Measurements from ENCODE around the gene PAPOLG. TPM values are rescaled to one million over a fixed set of nuclear protein-coding genes. Genes with fewer than 3 reads are reported as not detected.
"Not testable (repeated sequence)": the region's sequence is repeated elsewhere in the genome, so short reads cannot be mapped to it uniquely, and the experiment has no call there.

Gene PAPOLG
- total RNA-seq, 1 donor from 2014 or later: 8.2 TPM

GRCh38 chr2:60764736-60765534 is 8.9 kb downstream of the PAPOLG start:
- intact Hi-C loops (cut with micrococcal nuclease): no loop called here
- DNase-seq (no peak), ATAC-seq (no peak)

GRCh38 chr2:60766283-60766682 is 10.2 kb downstream of the PAPOLG start:
- intact Hi-C loops (cut with micrococcal nuclease): no loop called here
- no peak for DNase-seq
- ATAC-seq: no peak

- intact Hi-C loops (cut with micrococcal nuclease): no loop called here
- no peak for DNase-seq
- no peak for ATAC-seq
These were observed 15.4 kb downstream of the PAPOLG start for GRCh38 chr2:60771508-60771907.

- ATAC-seq (no peak), DNase-seq (no peak)
- intact Hi-C loops (cut with micrococcal nuclease): no loop called here
These were observed 19.1 kb downstream of the PAPOLG start for GRCh38 chr2:60775048-60775639.

- DNase-seq (no peak), ATAC-seq (no peak)
- intact Hi-C loops (cut with micrococcal nuclease): no loop called here
These were observed 22.3 kb downstream of the PAPOLG start for GRCh38 chr2:60778352-60778751.

- no peak for DNase-seq
- no peak for ATAC-seq
- intact Hi-C loops (cut with micrococcal nuclease): no loop called here
These were observed 23.4 kb downstream of the PAPOLG start for GRCh38 chr2:60779426-60779825.

GRCh38 chr2:60780721-60781120 is 24.7 kb downstream of the PAPOLG start:
- ATAC-seq (no peak), DNase-seq (no peak)
- intact Hi-C loops (cut with micrococcal nuclease): no loop called here

GRCh38 chr2:60793169-60793568 is 37.1 kb downstream of the PAPOLG start:
- intact Hi-C loops (cut with micrococcal nuclease): no loop called here
- ATAC-seq: no peak
- no peak for DNase-seq

GRCh38 chr2:60794271-60794863 is 38.3 kb downstream of the PAPOLG start:
- intact Hi-C loops (cut with micrococcal nuclease): no loop called here
- DNase-seq: no peak
- ATAC-seq: no peak

GRCh38 chr2:60796573-60797509 is 40.8 kb downstream of the PAPOLG start:
- intact Hi-C loops (cut with micrococcal nuclease): no loop called here
- DNase-seq (no peak), ATAC-seq (peak; percentile 65)

- intact Hi-C loops (cut with micrococcal nuclease): no loop called here
- ATAC-seq: no peak
- DNase-seq: no peak
These were observed 48.4 kb downstream of the PAPOLG start for GRCh38 chr2:60804473-60804872.

GRCh38 chr2:60806595-60806987 is 50.5 kb downstream of the PAPOLG start:
- DNase-seq: no peak
- intact Hi-C loops (cut with micrococcal nuclease): no loop called here

GRCh38 chr2:60806988-60807681 is 51.1 kb downstream of the PAPOLG start:
- intact Hi-C loops (cut with micrococcal nuclease): no loop called here
- peak; percentile 26 for ATAC-seq
- no peak for DNase-seq

More at GRCh38 chr2:60806595-60806987, 50.5 kb downstream of the PAPOLG start:
- no peak for ATAC-seq

- DNase-seq (no peak), ATAC-seq (no peak)
- intact Hi-C loops (cut with micrococcal nuclease): no loop called here
These were observed 52.3 kb downstream of the PAPOLG start for GRCh38 chr2:60808330-60808801.

- intact Hi-C loops (cut with micrococcal nuclease): no loop called here
- DNase-seq: no peak
- no peak for ATAC-seq
These were observed 55.7 kb downstream of the PAPOLG start for GRCh38 chr2:60811491-60812375.

GRCh38 chr2:60817191-60817590 is 61.1 kb downstream of the PAPOLG start:
- intact Hi-C loops (cut with micrococcal nuclease); ATAC-seq; DNase-seq: not testable (repeated sequence)

GRCh38 chr2:60818272-60818671 is 62.2 kb downstream of the PAPOLG start:
- DNase-seq (no peak), ATAC-seq (no peak)
- intact Hi-C loops (cut with micrococcal nuclease): no loop called here
